ENCODE measurements around the gene UCN2. TPM values are rescaled to one million over a fixed set of nuclear protein-coding genes. Genes with fewer than 3 reads are reported as not detected.

The UCN2 gene
- total and polyA plus RNA-seq, 2 donors (not counting 3 experiments of a cell fraction or from before 2014, with no cell fraction given) = 0.11 TPM; not detected in 1

DNA sequence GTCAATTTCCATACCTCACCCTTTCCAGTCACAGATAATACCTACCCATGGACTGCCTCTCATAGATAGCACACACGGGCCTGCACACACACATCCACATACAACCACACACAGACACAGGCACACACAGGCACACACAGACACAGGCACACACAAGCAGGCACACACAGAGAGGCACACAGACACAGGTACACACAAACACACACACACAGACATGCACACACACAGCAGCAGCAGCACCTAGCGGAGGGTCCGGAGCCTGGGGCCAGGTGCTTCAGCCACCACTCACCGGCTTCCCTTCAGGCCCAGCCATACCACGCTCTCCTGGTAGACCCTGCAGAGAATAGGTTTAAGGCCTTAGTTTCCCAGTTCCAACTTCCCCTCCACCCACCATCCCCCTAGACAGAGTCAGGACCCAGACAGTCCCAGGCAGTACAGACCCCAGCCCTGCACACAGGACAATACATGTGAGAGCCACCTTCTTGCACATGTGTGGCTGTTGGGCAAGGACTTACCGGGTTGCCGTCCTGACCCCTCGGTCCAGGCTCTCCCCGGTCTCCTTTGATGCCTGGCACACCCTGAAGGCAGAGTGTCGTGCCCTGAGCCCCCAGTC, 10.5 kb upstream of the UCN2 start:
- dilution Hi-C loops (cut with MboI; ENCODE audit: extremely low pct_ligation_motif_present, low sequenced_read_pairs) (no loop called here), intact Hi-C loops (cut with micrococcal nuclease) (no loop called here)
- Histone ChIP-seq H3K9me1 (replicated peaks; ENCODE audit: control insufficient read depth, extremely low read depth, insufficient read depth, low read length) (no peaks in the 10 kb centered on the region), H3K79me2 (ENCODE audit: control insufficient read depth, insufficient read depth, low read length) (no peaks in the 10 kb centered on the region), H3K27ac (ENCODE audit: insufficient read depth, low read depth, low read length) (no peak overlapping the region), H3K9ac (replicated peaks; ENCODE audit: extremely low read depth, insufficient read depth, low read length) (no peak overlapping the region), H3K4me1 (ENCODE audit: control insufficient read depth, extremely low read depth, insufficient read depth, low read length) (no peaks in the 10 kb centered on the region), H3K36me3 (ENCODE audit: control insufficient read depth in 2 of 2, extremely low read depth in 1 of 2, insufficient read depth in 2 of 2, low read length in 2 of 2) (no peaks in the 10 kb centered on the region), H3K9me3 (replicated peaks; ENCODE audit: control insufficient read depth, insufficient read depth, low read length) (no peaks in the 10 kb centered on the region), H3K27me3 (ENCODE audit: control insufficient read depth in 2 of 2, insufficient read depth in 2 of 2, low read length in 2 of 2) (no peaks in the 10 kb centered on the region), H3K4me2 (ENCODE audit: insufficient read depth, low read length) (no peak overlapping the region), H4K20me1 (replicated peaks; ENCODE audit: control insufficient read depth, extremely low read depth, insufficient read depth, low read length) (no peaks in the 10 kb centered on the region), H3K4me3 (replicated peaks in 1 of 3; ENCODE audit: insufficient read depth in 1 of 3, low read depth in 1 of 3, low read length in 3 of 3) (no peak overlapping the region), H2AFZ (ENCODE audit: low read depth, low read length) (no peak overlapping the region)
- no peak for TF ChIP-seq GATA2 (IDR thresholded peaks at IDR 0.05; ENCODE audit: insufficient read depth, insufficient read length, low read depth, low read length)
- TF ChIP-seq FOS (IDR thresholded peaks at IDR 0.05; ENCODE audit: borderline replicate concordance, insufficient read depth, low read length) = no peak
- no peak for TF ChIP-seq EZH2 (IDR thresholded peaks at IDR 0.05; ENCODE audit: borderline replicate concordance, low read depth, low read length, severe bottlenecking)
- no peak for TF ChIP-seq MYC (IDR thresholded peaks at IDR 0.05; ENCODE audit: low read depth, low read length)
- no peak for TF ChIP-seq POLR2AphosphoS5 (IDR thresholded peaks at IDR 0.05; ENCODE audit: insufficient read depth, low read depth, low read length)
- TF ChIP-seq JUN (IDR thresholded peaks at IDR 0.05; ENCODE audit: borderline replicate concordance, insufficient read depth, insufficient read length, low read depth) = no peak
- TF ChIP-seq, protein P1, sequence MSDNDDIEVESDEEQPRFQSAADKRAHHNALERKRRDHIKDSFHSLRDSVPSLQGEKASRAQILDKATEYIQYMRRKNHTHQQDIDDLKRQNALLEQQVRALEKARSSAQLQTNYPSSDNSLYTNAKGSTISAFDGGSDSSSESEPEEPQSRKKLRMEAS (IDR thresholded peaks at IDR 0.05; ENCODE audit: insufficient read depth, insufficient read length) = no peak
- TF ChIP-seq, protein P2, sequence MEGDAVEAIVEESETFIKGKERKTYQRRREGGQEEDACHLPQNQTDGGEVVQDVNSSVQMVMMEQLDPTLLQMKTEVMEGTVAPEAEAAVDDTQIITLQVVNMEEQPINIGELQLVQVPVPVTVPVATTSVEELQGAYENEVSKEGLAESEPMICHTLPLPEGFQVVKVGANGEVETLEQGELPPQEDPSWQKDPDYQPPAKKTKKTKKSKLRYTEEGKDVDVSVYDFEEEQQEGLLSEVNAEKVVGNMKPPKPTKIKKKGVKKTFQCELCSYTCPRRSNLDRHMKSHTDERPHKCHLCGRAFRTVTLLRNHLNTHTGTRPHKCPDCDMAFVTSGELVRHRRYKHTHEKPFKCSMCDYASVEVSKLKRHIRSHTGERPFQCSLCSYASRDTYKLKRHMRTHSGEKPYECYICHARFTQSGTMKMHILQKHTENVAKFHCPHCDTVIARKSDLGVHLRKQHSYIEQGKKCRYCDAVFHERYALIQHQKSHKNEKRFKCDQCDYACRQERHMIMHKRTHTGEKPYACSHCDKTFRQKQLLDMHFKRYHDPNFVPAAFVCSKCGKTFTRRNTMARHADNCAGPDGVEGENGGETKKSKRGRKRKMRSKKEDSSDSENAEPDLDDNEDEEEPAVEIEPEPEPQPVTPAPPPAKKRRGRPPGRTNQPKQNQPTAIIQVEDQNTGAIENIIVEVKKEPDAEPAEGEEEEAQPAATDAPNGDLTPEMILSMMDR (IDR thresholded peaks at IDR 0.05; ENCODE audit: extremely low read depth in 1 of 2, insufficient read depth in 1 of 2, low read depth in 1 of 2, low read length in 2 of 2) = no peak
- no peak for TF ChIP-seq POLR2A (IDR thresholded peaks at IDR 0.05; ENCODE audit: low read depth, low read length)
- no TSS peak for BruUV-seq (replicated peaks)
- DNase-seq (ENCODE audit: low read depth, low spot score) (no peak), FAIRE-seq (no peak)
- ChIA-PET CTCF (no interaction called here), POLR2A (no interaction called here)
